Adrenal gland (tissue), 5 donors: Measurements from ENCODE around the gene GLCCI1.

Experiments
- POLR2A ChIP-seq, 2 donors: fragments of 450-650 bp; IDR thresholded peaks; one replicate each; pipeline ENCODE4 v1.6.1; 2017; ENCODE audit warnings: antibody characterized with exemption in 2 of 2, mild to moderate bottlenecking in 2 of 2, moderate library complexity in 1 of 2
- TF ChIP-seq, protein P1 (sequence below), 6 experiments: fragments of 450-650 bp in 4 of 6; fragments of 200-600 bp in 2 of 6; sonication (generic) in 1 of 6; IDR thresholded peaks; 1 replicate in 5 of 6; 2 replicates in 1 of 6; pipeline versions ENCODE4 v1.5.1 to v1.8.0; 2016 to 2021; ENCODE audit warnings: antibody characterized with exemption in 6 of 6, mild to moderate bottlenecking in 2 of 6, moderate library complexity in 1 of 6
- donor health status: DM: no; HTN: no; CAD: no.

- TF ChIP-seq, protein P1, sequence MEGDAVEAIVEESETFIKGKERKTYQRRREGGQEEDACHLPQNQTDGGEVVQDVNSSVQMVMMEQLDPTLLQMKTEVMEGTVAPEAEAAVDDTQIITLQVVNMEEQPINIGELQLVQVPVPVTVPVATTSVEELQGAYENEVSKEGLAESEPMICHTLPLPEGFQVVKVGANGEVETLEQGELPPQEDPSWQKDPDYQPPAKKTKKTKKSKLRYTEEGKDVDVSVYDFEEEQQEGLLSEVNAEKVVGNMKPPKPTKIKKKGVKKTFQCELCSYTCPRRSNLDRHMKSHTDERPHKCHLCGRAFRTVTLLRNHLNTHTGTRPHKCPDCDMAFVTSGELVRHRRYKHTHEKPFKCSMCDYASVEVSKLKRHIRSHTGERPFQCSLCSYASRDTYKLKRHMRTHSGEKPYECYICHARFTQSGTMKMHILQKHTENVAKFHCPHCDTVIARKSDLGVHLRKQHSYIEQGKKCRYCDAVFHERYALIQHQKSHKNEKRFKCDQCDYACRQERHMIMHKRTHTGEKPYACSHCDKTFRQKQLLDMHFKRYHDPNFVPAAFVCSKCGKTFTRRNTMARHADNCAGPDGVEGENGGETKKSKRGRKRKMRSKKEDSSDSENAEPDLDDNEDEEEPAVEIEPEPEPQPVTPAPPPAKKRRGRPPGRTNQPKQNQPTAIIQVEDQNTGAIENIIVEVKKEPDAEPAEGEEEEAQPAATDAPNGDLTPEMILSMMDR (IDR thresholded peaks at IDR 0.05), result no peak
- no peak for TF ChIP-seq POLR2A (IDR thresholded peaks at IDR 0.05)
These were observed 2.1 kb downstream of the GLCCI1 start for GRCh38 chr7:7970531-7971307.
